Measurements from ENCODE around the gene RANBP10. TPM values are rescaled to one million over a fixed set of nuclear protein-coding genes. Genes with fewer than 3 reads are reported as not detected.
"Not testable (repeated sequence)": the region's sequence is repeated elsewhere in the genome, so short reads cannot be mapped to it uniquely, and the experiment has no call there.

The RANBP10 gene
- total and polyA plus RNA-seq, 3 donors from 2014 or later, result 23.0 to 25.2 (median 23.5) TPM

DNA sequence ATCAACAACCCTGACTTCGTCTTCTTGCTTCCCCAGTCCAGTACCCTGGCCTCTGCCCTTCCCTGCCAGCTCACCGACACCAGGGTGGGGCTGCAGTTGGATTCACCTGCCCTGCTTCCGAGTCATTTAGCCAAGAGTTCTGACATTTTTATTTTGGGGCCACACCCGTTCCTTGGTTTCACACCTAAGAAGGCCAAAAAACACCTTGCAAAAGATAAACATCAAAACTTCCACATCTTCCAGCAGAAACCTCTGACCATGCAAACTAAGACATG, 45.5 kb downstream of the RANBP10 start:
- Histone ChIP-seq H3K27me3 (no peaks in the 10 kb centered on the region), H3K4me1 (no peaks in the 10 kb centered on the region), H3K27ac (no peak overlapping the region), H3K36me3 (ENCODE audit: low read depth, missing control alignments) (no peaks in the 10 kb centered on the region), H3K4me3 (no peak overlapping the region), H3K9me3 (no peaks in the 10 kb centered on the region)
- 87 to 94% methylated on average over 4 of the region's 4 CpGs for WGBS, 2 donors
- intact Hi-C loops (cut with DNase I; ENCODE audit: low total_unique reads), result no loop called here
- TF ChIP-seq, protein P1, sequence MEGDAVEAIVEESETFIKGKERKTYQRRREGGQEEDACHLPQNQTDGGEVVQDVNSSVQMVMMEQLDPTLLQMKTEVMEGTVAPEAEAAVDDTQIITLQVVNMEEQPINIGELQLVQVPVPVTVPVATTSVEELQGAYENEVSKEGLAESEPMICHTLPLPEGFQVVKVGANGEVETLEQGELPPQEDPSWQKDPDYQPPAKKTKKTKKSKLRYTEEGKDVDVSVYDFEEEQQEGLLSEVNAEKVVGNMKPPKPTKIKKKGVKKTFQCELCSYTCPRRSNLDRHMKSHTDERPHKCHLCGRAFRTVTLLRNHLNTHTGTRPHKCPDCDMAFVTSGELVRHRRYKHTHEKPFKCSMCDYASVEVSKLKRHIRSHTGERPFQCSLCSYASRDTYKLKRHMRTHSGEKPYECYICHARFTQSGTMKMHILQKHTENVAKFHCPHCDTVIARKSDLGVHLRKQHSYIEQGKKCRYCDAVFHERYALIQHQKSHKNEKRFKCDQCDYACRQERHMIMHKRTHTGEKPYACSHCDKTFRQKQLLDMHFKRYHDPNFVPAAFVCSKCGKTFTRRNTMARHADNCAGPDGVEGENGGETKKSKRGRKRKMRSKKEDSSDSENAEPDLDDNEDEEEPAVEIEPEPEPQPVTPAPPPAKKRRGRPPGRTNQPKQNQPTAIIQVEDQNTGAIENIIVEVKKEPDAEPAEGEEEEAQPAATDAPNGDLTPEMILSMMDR (IDR thresholded peaks at IDR 0.05), result no peak
- no peak for TF ChIP-seq POLR2A (IDR thresholded peaks at IDR 0.05)
- no peak for DNase-seq

DNA sequence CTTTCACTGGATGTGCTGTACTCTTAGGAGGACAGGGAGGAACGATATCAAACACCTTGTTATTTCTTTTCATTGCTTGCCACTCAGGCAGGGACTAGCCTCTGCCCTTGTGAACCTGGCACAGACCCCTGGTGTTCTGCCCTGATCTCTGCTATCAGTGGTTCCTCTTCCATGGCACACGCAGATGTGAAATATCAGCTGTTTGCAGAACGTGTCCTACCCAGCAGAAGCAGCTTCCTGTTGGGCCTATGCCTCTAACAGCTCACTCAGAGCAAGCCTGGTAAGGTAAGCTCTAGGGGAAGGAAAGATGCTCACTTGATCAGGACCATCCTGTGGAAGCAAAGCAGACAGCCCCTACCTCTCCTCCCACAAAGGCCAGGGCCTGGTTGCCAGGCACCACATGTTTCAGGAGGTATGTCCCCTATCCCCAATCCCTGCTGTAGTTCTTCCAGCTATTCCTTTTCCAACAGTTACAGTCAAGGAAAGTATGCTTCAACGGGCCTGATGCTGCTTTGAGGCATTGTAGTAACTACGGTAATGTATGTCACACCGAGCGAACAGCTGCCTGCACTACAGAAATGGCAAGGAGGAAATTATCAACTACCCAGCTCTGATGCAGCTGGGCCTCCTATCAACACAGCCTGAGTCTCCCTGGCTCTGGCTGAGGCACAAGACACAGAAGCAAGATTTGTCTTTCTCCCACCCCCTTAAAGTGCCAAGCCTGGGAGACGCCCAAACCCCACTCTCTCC, 46.0 kb downstream of the RANBP10 start:
- H3K36me3 ChIP-seq (ENCODE audit: low read depth, missing control alignments), result no peaks in the 10 kb centered on the region
- H3K4me3 ChIP-seq, result no peak overlapping the region
- DNase-seq, result no peak
- no peak overlapping the region for H3K27ac ChIP-seq
- no peaks in the 10 kb centered on the region for H3K27me3 ChIP-seq
- H3K4me1 ChIP-seq, result no peaks in the 10 kb centered on the region
- intact Hi-C loops (cut with DNase I; ENCODE audit: low total_unique reads), result no loop called here
- WGBS, 2 donors, result 70 to 72% methylated on average over 8 of the region's 8 CpGs
- H3K9me3 ChIP-seq, result no peaks in the 10 kb centered on the region
- TF ChIP-seq, protein P1 (IDR thresholded peaks at IDR 0.05), result no peak
- TF ChIP-seq POLR2A (IDR thresholded peaks at IDR 0.05), result no peak

DNA sequence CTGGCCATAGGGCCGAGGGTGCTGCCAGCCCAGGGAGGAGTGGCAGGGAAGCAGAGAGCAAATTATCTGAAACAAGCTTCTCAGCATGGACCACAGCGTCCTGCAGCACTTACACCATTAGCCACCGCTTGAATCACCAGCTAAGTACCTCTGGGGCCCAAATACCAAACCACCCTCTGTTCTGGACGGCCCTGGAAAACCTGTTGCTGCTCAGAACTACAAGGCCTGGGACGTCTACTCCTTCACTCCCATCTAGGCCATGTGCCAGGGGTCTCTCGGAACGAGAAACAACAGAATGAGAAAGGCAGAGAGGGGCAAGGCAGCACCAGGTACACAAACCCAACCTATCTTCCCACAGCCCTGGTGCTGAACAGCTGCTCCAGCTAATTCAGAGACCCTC, 47.4 kb downstream of the RANBP10 start:
- TF ChIP-seq, protein P1 (IDR thresholded peaks at IDR 0.05), result no peak
- no peak for TF ChIP-seq POLR2A (IDR thresholded peaks at IDR 0.05)
- Histone ChIP-seq H3K4me3 (no peak overlapping the region), H3K4me1 (no peaks in the 10 kb centered on the region), H3K27me3 (no peaks in the 10 kb centered on the region), H3K36me3 (ENCODE audit: low read depth, missing control alignments) (no peaks in the 10 kb centered on the region), H3K9me3 (no peaks in the 10 kb centered on the region), H3K27ac (no peak overlapping the region)
- intact Hi-C loops (cut with DNase I; ENCODE audit: low total_unique reads), result no loop called here
- no peak for DNase-seq
- WGBS, 2 donors, result 65 to 70% methylated on average over 2 to 7 of the region's 7 CpGs

DNA sequence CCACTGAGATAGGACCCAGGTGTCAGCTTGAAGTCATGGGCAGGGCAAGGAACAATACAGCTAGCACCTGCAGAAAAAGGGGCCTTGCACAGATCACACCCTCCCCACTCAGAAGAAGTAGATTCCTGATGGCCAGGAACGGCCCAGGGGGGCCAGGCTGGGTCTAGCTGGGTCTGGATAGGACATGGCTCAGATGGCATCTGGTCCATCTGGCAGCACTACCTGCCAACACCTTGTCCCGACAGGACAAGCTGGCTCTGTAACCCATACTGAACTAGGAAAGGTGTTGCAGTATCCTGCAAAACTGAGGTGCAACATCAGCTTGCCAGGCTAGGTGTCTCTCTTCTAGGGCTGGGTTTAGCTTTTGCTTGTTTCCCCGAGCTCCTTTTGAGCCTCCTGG, 48.4 kb downstream of the RANBP10 start:
- Histone ChIP-seq H3K9me3 (no peaks in the 10 kb centered on the region), H3K27ac (no peak overlapping the region), H3K4me3 (no peak overlapping the region), H3K36me3 (ENCODE audit: low read depth, missing control alignments) (no peaks in the 10 kb centered on the region), H3K4me1 (no peaks in the 10 kb centered on the region), H3K27me3 (no peaks in the 10 kb centered on the region)
- DNase-seq, result no peak
- intact Hi-C loops (cut with DNase I; ENCODE audit: low total_unique reads), result no loop called here
- TF ChIP-seq POLR2A (IDR thresholded peaks at IDR 0.05), result no peak
- TF ChIP-seq, protein P1 (IDR thresholded peaks at IDR 0.05), result no peak
- WGBS, 2 donors, result 93 to 94% methylated on average over 3 of the region's 3 CpGs

DNA sequence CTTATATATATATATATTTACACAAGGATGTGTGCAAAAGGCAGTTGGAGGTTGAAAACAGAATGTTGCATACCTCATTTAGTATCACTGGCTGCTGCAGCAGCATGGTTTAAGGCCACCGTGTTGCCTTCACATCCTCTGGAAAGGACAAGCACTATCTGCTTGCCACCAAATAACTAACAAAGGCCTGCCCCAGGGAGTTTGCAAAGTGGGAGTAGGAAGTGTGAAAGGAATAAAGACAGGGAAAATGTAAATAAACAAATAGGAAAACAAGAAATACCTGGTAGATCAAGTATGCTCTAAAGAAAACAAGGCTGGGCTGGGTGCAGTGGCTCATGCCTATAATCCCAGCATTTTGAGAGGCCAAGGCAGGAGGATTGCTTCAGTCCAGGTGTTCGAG, 53.7 kb downstream of the RANBP10 start:
- TF ChIP-seq POLR2A (IDR thresholded peaks at IDR 0.05), result no peak
- TF ChIP-seq, protein P1 (IDR thresholded peaks at IDR 0.05), result no peak
- Histone ChIP-seq H3K4me1 (no peaks in the 10 kb centered on the region), H3K36me3 (ENCODE audit: low read depth, missing control alignments) (no peaks in the 10 kb centered on the region), H3K27ac (no peak overlapping the region), H3K9me3 (no peaks in the 10 kb centered on the region), H3K27me3 (no peaks in the 10 kb centered on the region), H3K4me3 (no peak overlapping the region)
- DNase-seq, result no peak
- intact Hi-C loops (cut with DNase I; ENCODE audit: low total_unique reads), result no loop called here
- WGBS, 2 donors, result 69 to 78% methylated on average over 2 of the region's 2 CpGs

DNA sequence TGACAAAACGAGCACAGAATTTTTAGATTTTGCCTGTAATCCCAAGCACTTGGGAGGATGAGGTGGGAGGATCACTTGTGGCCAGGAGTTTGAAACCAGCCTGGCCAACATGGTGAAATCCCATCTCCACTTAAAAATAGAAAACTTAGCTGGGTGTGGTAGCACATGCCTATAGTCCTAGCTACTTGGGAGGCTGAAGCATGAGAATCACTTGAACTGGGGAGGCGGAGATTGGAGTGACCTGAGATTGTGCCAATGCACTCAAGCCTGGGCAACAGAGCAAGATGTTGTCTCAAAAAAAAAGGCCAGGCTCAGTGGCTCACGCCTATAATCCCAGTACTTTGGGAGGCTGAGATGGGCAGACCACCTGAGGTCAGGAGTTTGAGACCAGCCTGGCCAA, 55.0 kb downstream of the RANBP10 start:
- DNase-seq; H3K4me1 ChIP-seq; H3K36me3 ChIP-seq (ENCODE audit: low read depth, missing control alignments); H3K27ac ChIP-seq; H3K9me3 ChIP-seq; H3K27me3 ChIP-seq; H3K4me3 ChIP-seq; intact Hi-C loops (cut with DNase I; ENCODE audit: low total_unique reads): not testable (repeated sequence)
- 97 to 99% methylated on average over 3 of the region's 3 CpGs for WGBS, 2 donors

Data from testis (tissue), 3 donors.